Mesothelial cell of epicardium (in vitro differentiated cells): ENCODE results near the gene ROS1. TPM values are rescaled to one million over a fixed set of nuclear protein-coding genes. Genes with fewer than 3 reads are reported as not detected.

ENCODE experiments used
- DNase-seq, 2 experiments: peaks; one replicate each; pipeline ENCODE4 v3.0.0; 2021; ENCODE audit warnings: low spot score in 2 of 2; ENCODE audit not compliant: unreplicated experiment in 2 of 2
- H3K27ac Mint-ChIP-seq: 2 replicates; pipeline ENCODE4 v1.8.0; 2021; ENCODE audit warnings: mixed read lengths
- H3K27me3 Mint-ChIP-seq: 2 replicates; pipeline ENCODE4 v1.8.0; 2021; ENCODE audit warnings: low read depth, mixed read lengths
- H3K36me3 Mint-ChIP-seq: 2 replicates; pipeline ENCODE4 v1.8.0; 2021; ENCODE audit warnings: mixed read lengths
- H3K4me1 Mint-ChIP-seq: 2 replicates; pipeline ENCODE4 v1.8.0; 2021; ENCODE audit warnings: mixed read lengths
- H3K4me3 Mint-ChIP-seq: 2 replicates; pipeline ENCODE4 v1.8.0; 2021; ENCODE audit warnings: mild to moderate bottlenecking, moderate library complexity, mixed read lengths
- H3K9me3 Mint-ChIP-seq: 2 replicates; pipeline ENCODE4 v1.8.0; 2021; ENCODE audit warnings: mixed read lengths
- total RNA-seq: library from RNA; stranded (reverse); gene quantifications from 3 replicates; pipeline ENCODE4 v1.2.1, GENCODE V29; 2021
- TF ChIP-seq, protein P1 (sequence below): fragments of 200-600 bp; sonication (generic); IDR thresholded peaks from one replicate; pipeline ENCODE4 v1.5.0; 2021; ENCODE audit warnings: antibody characterized with exemption; ENCODE audit not compliant: unreplicated experiment

ROS1 gene
- total RNA-seq, 1 donor from 2014 or later = not detected

DNA sequence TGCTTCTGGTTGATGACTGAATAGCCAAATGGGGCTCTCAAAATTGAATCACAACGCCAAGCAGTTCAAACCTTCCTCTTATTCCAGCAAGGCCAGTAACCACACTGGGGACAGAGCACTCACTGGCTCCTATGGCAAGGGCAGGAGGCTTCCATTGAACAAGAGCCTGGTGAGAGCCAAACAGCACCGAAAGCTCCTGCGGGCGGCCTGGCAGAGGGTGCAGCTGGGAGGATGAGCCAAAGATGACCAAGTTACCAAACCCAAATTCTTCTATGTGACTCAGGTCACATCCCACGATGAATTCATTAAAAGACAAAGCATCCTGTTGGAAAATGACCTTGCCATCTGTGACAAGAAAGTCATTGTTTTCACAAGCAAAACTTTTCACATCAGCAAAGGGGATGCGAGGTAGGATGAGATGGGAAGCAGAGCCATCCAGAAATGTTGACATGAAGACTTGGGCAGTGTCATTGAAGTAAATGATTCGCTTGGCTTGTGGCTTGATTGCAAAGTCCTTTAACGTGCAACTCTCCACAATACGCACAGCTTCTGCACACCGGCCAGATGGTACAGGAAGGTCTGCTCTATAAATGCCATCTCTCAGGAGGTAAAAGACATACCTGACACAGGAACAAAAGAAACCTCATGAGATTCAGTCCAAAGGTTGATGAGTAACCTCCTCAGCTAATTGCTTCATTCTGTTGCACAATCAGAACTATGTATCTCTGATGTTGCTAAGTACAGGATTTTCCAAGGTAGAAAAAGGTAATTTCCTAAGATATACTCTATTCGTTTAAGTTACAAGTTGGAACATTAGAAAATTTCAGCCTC, 36.3 kb downstream of the ROS1 start:
- no peak for DNase-seq
- TF ChIP-seq, protein P1, sequence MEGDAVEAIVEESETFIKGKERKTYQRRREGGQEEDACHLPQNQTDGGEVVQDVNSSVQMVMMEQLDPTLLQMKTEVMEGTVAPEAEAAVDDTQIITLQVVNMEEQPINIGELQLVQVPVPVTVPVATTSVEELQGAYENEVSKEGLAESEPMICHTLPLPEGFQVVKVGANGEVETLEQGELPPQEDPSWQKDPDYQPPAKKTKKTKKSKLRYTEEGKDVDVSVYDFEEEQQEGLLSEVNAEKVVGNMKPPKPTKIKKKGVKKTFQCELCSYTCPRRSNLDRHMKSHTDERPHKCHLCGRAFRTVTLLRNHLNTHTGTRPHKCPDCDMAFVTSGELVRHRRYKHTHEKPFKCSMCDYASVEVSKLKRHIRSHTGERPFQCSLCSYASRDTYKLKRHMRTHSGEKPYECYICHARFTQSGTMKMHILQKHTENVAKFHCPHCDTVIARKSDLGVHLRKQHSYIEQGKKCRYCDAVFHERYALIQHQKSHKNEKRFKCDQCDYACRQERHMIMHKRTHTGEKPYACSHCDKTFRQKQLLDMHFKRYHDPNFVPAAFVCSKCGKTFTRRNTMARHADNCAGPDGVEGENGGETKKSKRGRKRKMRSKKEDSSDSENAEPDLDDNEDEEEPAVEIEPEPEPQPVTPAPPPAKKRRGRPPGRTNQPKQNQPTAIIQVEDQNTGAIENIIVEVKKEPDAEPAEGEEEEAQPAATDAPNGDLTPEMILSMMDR = no peak
- Mint-ChIP-seq H3K4me3 (no peak overlapping the region), H3K27ac (no peak overlapping the region), H3K4me1 (no peaks in the 10 kb centered on the region), H3K9me3 (no peaks in the 10 kb centered on the region), H3K36me3 (no peaks in the 10 kb centered on the region), H3K27me3 (peaks cover 19% of the 10 kb centered on the region)

DNA sequence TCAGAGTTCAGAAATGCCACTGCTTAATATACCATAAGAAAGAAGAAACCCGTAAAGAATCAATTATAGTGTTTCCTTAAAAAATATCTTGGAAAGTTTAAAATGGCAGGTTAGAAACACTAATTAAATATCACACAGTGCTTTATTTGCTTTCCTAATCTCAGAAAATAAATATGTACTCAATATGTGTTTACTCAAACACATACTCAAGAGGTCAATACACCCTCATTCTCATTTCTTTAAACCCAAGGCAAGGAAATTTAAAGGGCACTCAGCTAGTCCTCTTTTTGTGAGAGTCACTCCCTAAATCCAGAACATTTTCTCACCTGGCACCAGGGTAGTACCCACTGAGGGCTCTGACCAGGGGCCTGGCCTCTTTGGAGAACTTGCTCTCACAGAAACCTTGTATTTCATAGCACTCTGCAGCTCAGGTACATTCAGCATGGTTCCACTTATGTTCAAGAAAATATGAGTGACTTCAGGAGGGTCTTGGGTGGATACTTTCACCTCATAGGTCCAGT, 38.2 kb downstream of the ROS1 start:
- H3K27me3 Mint-ChIP-seq = peaks cover 15% of the 10 kb centered on the region
- no peaks in the 10 kb centered on the region for H3K9me3 Mint-ChIP-seq
- TF ChIP-seq, protein P1 = no peak
- no peak overlapping the region for H3K27ac Mint-ChIP-seq
- no peak for DNase-seq
- H3K4me3 Mint-ChIP-seq = no peak overlapping the region
- no peaks in the 10 kb centered on the region for H3K36me3 Mint-ChIP-seq
- H3K4me1 Mint-ChIP-seq = no peaks in the 10 kb centered on the region

DNA sequence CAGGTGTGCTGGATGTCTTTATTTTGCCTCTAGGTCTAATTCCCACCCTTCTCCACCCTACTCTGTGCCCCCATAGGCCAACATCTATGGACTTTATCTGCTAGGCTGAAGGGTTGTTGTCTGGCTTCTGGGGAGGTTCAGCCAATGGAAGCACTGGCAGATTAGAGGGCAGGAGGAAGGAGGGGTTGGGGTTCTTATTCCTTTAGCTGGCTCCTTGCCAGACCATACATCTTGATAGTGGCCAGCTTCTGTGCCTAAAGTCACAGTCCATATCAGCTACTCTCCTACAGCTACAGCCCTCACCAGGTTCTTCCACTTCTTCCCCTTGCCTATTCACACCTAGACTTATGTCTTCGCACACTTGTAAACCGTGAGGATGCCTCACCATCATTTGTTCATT, 41.1 kb downstream of the ROS1 start:
- no peak overlapping the region for H3K4me3 Mint-ChIP-seq
- H3K27me3 Mint-ChIP-seq = peaks cover 16% of the 10 kb centered on the region
- no peak for DNase-seq
- H3K36me3 Mint-ChIP-seq = no peaks in the 10 kb centered on the region
- TF ChIP-seq, protein P1 = no peak
- H3K27ac Mint-ChIP-seq = no peak overlapping the region
- H3K4me1 Mint-ChIP-seq = no peaks in the 10 kb centered on the region
- no peaks in the 10 kb centered on the region for H3K9me3 Mint-ChIP-seq

DNA sequence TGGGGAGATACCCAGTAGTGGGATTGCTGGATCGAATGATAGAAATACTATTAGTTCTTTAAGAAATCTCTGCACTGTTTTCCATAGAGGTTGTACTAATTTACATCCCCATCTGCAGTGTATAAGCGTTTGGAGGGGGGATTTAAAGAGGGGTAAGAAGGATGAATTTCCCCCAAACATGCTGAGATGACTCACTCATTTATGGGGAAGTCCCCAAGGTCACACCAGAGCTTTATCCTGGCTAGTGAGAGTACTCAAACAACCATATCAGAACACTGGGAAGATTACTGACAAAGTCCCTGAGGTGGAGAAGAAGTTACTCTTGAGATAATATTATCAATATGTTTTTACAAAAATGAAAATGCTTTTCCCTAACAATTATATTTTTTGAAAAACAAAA, 44.0 kb downstream of the ROS1 start:
- TF ChIP-seq, protein P1 = no peak
- Mint-ChIP-seq H3K27ac (no peak overlapping the region), H3K36me3 (no peaks in the 10 kb centered on the region), H3K27me3 (peaks cover 24% of the 10 kb centered on the region), H3K9me3 (peaks cover 10% of the 10 kb centered on the region), H3K4me3 (no peak overlapping the region), H3K4me1 (no peaks in the 10 kb centered on the region)
- DNase-seq = no peak

DNA sequence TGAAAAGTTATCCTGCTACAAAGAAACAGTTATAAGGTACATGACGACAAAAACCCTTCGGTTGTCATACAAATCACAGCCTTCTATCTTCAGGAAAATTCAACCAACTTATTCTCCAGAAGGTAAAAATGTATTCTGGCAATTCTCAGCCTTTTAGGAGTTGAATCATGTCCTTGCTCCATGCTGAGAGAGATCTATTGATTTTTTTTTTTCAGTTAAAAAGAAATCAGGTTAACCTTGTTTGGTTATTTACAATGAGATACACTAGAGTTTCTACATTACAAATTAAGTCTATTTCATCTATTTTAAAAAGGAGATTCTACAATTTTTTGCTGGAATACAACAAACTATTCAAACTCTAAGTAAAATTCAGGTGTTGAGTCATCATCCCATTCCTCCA, 45.4 kb downstream of the ROS1 start:
- peaks cover 13% of the 10 kb centered on the region for H3K9me3 Mint-ChIP-seq
- no peaks in the 10 kb centered on the region for H3K4me1 Mint-ChIP-seq
- peaks cover 19% of the 10 kb centered on the region for H3K27me3 Mint-ChIP-seq
- TF ChIP-seq, protein P1 = no peak
- no peak overlapping the region for H3K27ac Mint-ChIP-seq
- H3K4me3 Mint-ChIP-seq = no peak overlapping the region
- H3K36me3 Mint-ChIP-seq = no peaks in the 10 kb centered on the region
- DNase-seq = no peak
